GM19468 (cell line): Measurements from ENCODE around the gene SLC6A6.

Experiments
- ATAC-seq: cut with Tn5 transposase; IDR thresholded peaks from one replicate; pipeline ENCODE4 v1.9.1; 2021; ENCODE audit warnings: mild to moderate bottlenecking, moderate library complexity, moderate number of reproducible peaks; ENCODE audit not compliant: unreplicated experiment; ENCODE audit errors: extremely low read depth

The SLC6A6 gene

GRCh38 chr3:14477311-14477935 lies 75.0 kb downstream of the SLC6A6 start:
- no peak for ATAC-seq

- ATAC-seq, result no peak
These were observed 76.6 kb downstream of the SLC6A6 start for GRCh38 chr3:14478956-14479550.

- no peak for ATAC-seq
These were observed 77.2 kb downstream of the SLC6A6 start for GRCh38 chr3:14479591-14479990.

GRCh38 chr3:14480207-14481017 lies 78.0 kb downstream of the SLC6A6 start:
- ATAC-seq, result no peak

GRCh38 chr3:14481018-14481645 lies 78.7 kb downstream of the SLC6A6 start:
- no peak for ATAC-seq

- no peak for ATAC-seq
These were observed 79.2 kb downstream of the SLC6A6 start for GRCh38 chr3:14481646-14482036.

GRCh38 chr3:14482271-14482721 lies 79.9 kb downstream of the SLC6A6 start:
- ATAC-seq, result no peak

GRCh38 chr3:14483286-14483685 lies 80.9 kb downstream of the SLC6A6 start:
- no peak for ATAC-seq

- no peak for ATAC-seq
These were observed 82.3 kb downstream of the SLC6A6 start for GRCh38 chr3:14484741-14485140.

- no peak for ATAC-seq
These were observed 83.6 kb downstream of the SLC6A6 start for GRCh38 chr3:14485981-14486380.

GRCh38 chr3:14486460-14486859 lies 84.1 kb downstream of the SLC6A6 start:
- ATAC-seq, result no peak

GRCh38 chr3:14487086-14487485 lies 84.7 kb downstream of the SLC6A6 start:
- no peak for ATAC-seq

- ATAC-seq, result no peak
These were observed 85.4 kb downstream of the SLC6A6 start for GRCh38 chr3:14487821-14488220.

- ATAC-seq, result no peak
These were observed 86.1 kb downstream of the SLC6A6 start for GRCh38 chr3:14488286-14489041.

GRCh38 chr3:14489641-14490040 lies 87.2 kb downstream of the SLC6A6 start:
- no peak for ATAC-seq

GRCh38 chr3:14490255-14490654 lies 87.8 kb downstream of the SLC6A6 start:
- no peak for ATAC-seq

- ATAC-seq, result no peak
These were observed 88.4 kb downstream of the SLC6A6 start for GRCh38 chr3:14490831-14491230.

GRCh38 chr3:14491396-14492190 lies 89.2 kb downstream of the SLC6A6 start:
- no peak for ATAC-seq
